Dendritic cell treated with granulocyte-macrophage colony-stimulating factor and Interleukin-4, amounts not matched to agents 40 ng/mL and 50 ng/mL, for 4 days (primary cell): ENCODE results near the gene NT5M.

ENCODE experiments used
- H3K27ac Mint-ChIP-seq: one replicate; pipeline ENCODE4 v1.8.0; 2022; ENCODE audit warnings: mild to moderate bottlenecking, mixed read lengths
- H3K27me3 Mint-ChIP-seq: one replicate; pipeline ENCODE4 v1.8.0; 2022; ENCODE audit warnings: mild to moderate bottlenecking, mixed read lengths
- H3K36me3 Mint-ChIP-seq: one replicate; pipeline ENCODE4 v1.8.0; 2022; ENCODE audit warnings: low read depth, mixed read lengths
- H3K4me1 Mint-ChIP-seq: one replicate; pipeline ENCODE4 v1.8.0; 2022; ENCODE audit warnings: low read depth, mixed read lengths
- H3K4me3 Mint-ChIP-seq: one replicate; pipeline ENCODE4 v1.8.0; 2022; ENCODE audit warnings: mild to moderate bottlenecking, moderate library complexity, mixed read lengths
- H3K9me3 Mint-ChIP-seq: one replicate; pipeline ENCODE4 v1.8.0; 2022; ENCODE audit warnings: mixed read lengths
- intact Hi-C: fragments of 100-400 bp; cut with micrococcal nuclease; formaldehyde crosslinking; loops from one replicate; pipeline ENCODE4 v1.15.0; 2022

Gene NT5M

GRCh38 chr17:17360087-17360730, 57.0 kb downstream of the NT5M start:
- peaks cover 11% of the 10 kb centered on the region for H3K27me3 Mint-ChIP-seq
- no peaks in the 10 kb centered on the region for H3K36me3 Mint-ChIP-seq
- H3K9me3 Mint-ChIP-seq, result peaks cover 14% of the 10 kb centered on the region
- intact Hi-C loops, result no loop called here
- H3K27ac Mint-ChIP-seq, result no peak overlapping the region
- H3K4me1 Mint-ChIP-seq, result no peaks in the 10 kb centered on the region
- no peak overlapping the region for H3K4me3 Mint-ChIP-seq

GRCh38 chr17:17361543-17361866, 58.3 kb downstream of the NT5M start:
- intact Hi-C loops, result no loop called here
- Mint-ChIP-seq H3K4me1 (no peaks in the 10 kb centered on the region), H3K27ac (no peak overlapping the region), H3K36me3 (no peaks in the 10 kb centered on the region), H3K4me3 (no peak overlapping the region), H3K9me3 (peaks cover 22% of the 10 kb centered on the region), H3K27me3 (peaks cover 11% of the 10 kb centered on the region)

GRCh38 chr17:17361867-17362539, 58.8 kb downstream of the NT5M start:
- Mint-ChIP-seq H3K4me1 (no peaks in the 10 kb centered on the region), H3K27ac (no peak overlapping the region), H3K36me3 (no peaks in the 10 kb centered on the region)

GRCh38 chr17:17362540-17362930, 59.4 kb downstream of the NT5M start:
- H3K36me3 Mint-ChIP-seq, result no peaks in the 10 kb centered on the region
- H3K4me1 Mint-ChIP-seq, result no peaks in the 10 kb centered on the region
- intact Hi-C loops, result no loop called here
- peaks cover 11% of the 10 kb centered on the region for H3K27me3 Mint-ChIP-seq
- H3K27ac Mint-ChIP-seq, result no peak overlapping the region
- peaks cover 22% of the 10 kb centered on the region for H3K9me3 Mint-ChIP-seq
- H3K4me3 Mint-ChIP-seq, result no peak overlapping the region

More at GRCh38 chr17:17361867-17362539, 58.8 kb downstream of the NT5M start:
- H3K27me3 Mint-ChIP-seq, result peaks cover 11% of the 10 kb centered on the region
- peaks cover 22% of the 10 kb centered on the region for H3K9me3 Mint-ChIP-seq
- intact Hi-C loops, result no loop called here
- no peak overlapping the region for H3K4me3 Mint-ChIP-seq

- Mint-ChIP-seq H3K4me1 (no peaks in the 10 kb centered on the region), H3K27ac (no peak overlapping the region)
Measured at GRCh38 chr17:17363638-17364337, 60.6 kb downstream of the NT5M start.

GRCh38 chr17:17364338-17364667, 61.1 kb downstream of the NT5M start:
- Mint-ChIP-seq H3K27me3 (peaks cover 11% of the 10 kb centered on the region), H3K4me3 (no peak overlapping the region), H3K4me1 (no peaks in the 10 kb centered on the region), H3K9me3 (peaks cover 22% of the 10 kb centered on the region), H3K27ac (no peak overlapping the region), H3K36me3 (no peaks in the 10 kb centered on the region)
- intact Hi-C loops, result no loop called here

More at GRCh38 chr17:17363638-17364337, 60.6 kb downstream of the NT5M start:
- intact Hi-C loops, result no loop called here
- H3K36me3 Mint-ChIP-seq, result no peaks in the 10 kb centered on the region
- peaks cover 22% of the 10 kb centered on the region for H3K9me3 Mint-ChIP-seq
- peaks cover 11% of the 10 kb centered on the region for H3K27me3 Mint-ChIP-seq
- no peak overlapping the region for H3K4me3 Mint-ChIP-seq

GRCh38 chr17:17365476-17366110, 62.4 kb downstream of the NT5M start:
- no peaks in the 10 kb centered on the region for H3K4me1 Mint-ChIP-seq
- no peaks in the 10 kb centered on the region for H3K36me3 Mint-ChIP-seq
- H3K27me3 Mint-ChIP-seq, result peaks cover 9% of the 10 kb centered on the region
- H3K9me3 Mint-ChIP-seq, result peaks cover 9% of the 10 kb centered on the region
- H3K4me3 Mint-ChIP-seq, result no peak overlapping the region
- intact Hi-C loops, result no loop called here
- H3K27ac Mint-ChIP-seq, result no peak overlapping the region

GRCh38 chr17:17366235-17366634, 63.1 kb downstream of the NT5M start:
- H3K4me1 Mint-ChIP-seq, result no peaks in the 10 kb centered on the region
- no peak overlapping the region for H3K27ac Mint-ChIP-seq
- H3K4me3 Mint-ChIP-seq, result no peak overlapping the region
- intact Hi-C loops, result no loop called here
- peaks cover 8% of the 10 kb centered on the region for H3K9me3 Mint-ChIP-seq
- H3K27me3 Mint-ChIP-seq, result peaks cover 7% of the 10 kb centered on the region
- no peaks in the 10 kb centered on the region for H3K36me3 Mint-ChIP-seq

- Mint-ChIP-seq H3K36me3 (no peaks in the 10 kb centered on the region), H3K4me3 (no peak overlapping the region)
- intact Hi-C loops, result no loop called here
Measured at GRCh38 chr17:17366941-17367875, 64.0 kb downstream of the NT5M start.

GRCh38 chr17:17367931-17368330, 64.8 kb downstream of the NT5M start:
- peaks cover 6% of the 10 kb centered on the region for H3K27me3 Mint-ChIP-seq

More at GRCh38 chr17:17366941-17367875, 64.0 kb downstream of the NT5M start:
- Mint-ChIP-seq H3K27ac (no peak overlapping the region), H3K27me3 (peaks cover 6% of the 10 kb centered on the region), H3K4me1 (no peaks in the 10 kb centered on the region), H3K9me3 (peaks cover 8% of the 10 kb centered on the region)

GRCh38 chr17:17370711-17371110, 67.5 kb downstream of the NT5M start:
- Mint-ChIP-seq H3K27ac (no peak overlapping the region), H3K9me3 (peaks cover 4% of the 10 kb centered on the region), H3K36me3 (no peaks in the 10 kb centered on the region), H3K27me3 (peaks cover 2% of the 10 kb centered on the region), H3K4me3 (no peak overlapping the region), H3K4me1 (no peaks in the 10 kb centered on the region)
- intact Hi-C loops, result no loop called here

More at GRCh38 chr17:17367931-17368330, 64.8 kb downstream of the NT5M start:
- H3K4me3 Mint-ChIP-seq, result no peak overlapping the region
- intact Hi-C loops, result no loop called here
- no peaks in the 10 kb centered on the region for H3K36me3 Mint-ChIP-seq
- H3K27ac Mint-ChIP-seq, result no peak overlapping the region
- H3K9me3 Mint-ChIP-seq, result peaks cover 8% of the 10 kb centered on the region
- no peaks in the 10 kb centered on the region for H3K4me1 Mint-ChIP-seq

- Mint-ChIP-seq H3K36me3 (no peaks in the 10 kb centered on the region), H3K9me3 (no peaks in the 10 kb centered on the region), H3K27ac (no peak overlapping the region), H3K4me3 (no peak overlapping the region), H3K4me1 (no peaks in the 10 kb centered on the region), H3K27me3 (peaks cover 2% of the 10 kb centered on the region)
- intact Hi-C loops, result no loop called here
Measured at GRCh38 chr17:17372856-17373520, 69.8 kb downstream of the NT5M start.

GRCh38 chr17:17375841-17376240, 72.7 kb downstream of the NT5M start:
- Mint-ChIP-seq H3K4me3 (no peak overlapping the region), H3K27ac (no peak overlapping the region), H3K4me1 (no peaks in the 10 kb centered on the region), H3K9me3 (no peaks in the 10 kb centered on the region), H3K36me3 (no peaks in the 10 kb centered on the region), H3K27me3 (peaks cover 2% of the 10 kb centered on the region)
- intact Hi-C loops, result no loop called here
